ENCODE results near the gene MRPS16.

MRPS16 gene

DNA sequence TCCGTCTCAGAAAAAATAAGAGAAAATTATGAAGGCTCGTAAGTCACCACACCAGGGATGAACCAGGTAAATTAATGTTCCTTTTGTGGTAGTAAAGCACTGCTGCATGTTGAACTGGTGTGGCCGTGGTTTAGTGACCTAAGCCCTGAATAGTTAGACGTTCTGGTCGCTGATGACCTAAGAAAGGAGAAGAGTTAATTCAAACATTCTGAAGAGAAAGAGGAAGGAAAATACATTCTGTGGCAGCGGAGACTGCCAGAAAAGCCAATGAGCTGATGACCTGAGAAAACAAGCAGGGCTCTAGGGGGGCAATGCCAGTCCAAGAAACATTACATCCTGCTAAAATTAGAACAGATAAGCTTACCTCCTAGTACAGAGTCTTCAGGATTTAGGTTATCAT lies 22.9 kb downstream of the MRPS16 start:
- no CpG with 5 or more reads among the region's 6 CpGs for WGBS (ENCODE audit: extremely low coverage, insufficient coverage, insufficient read length)

GRCh38 chr10:73228247-73228646 lies 24.2 kb downstream of the MRPS16 start:
- Histone ChIP-seq H3K9me3 (ENCODE audit: insufficient read depth, low read depth, low read length) (no peaks in the 10 kb centered on the region), H3K79me2 (ENCODE audit: control insufficient read depth, insufficient read depth, low read length, poor library complexity) (no peaks in the 10 kb centered on the region), H3K27me3 (ENCODE audit: insufficient read depth, low read length) (no peaks in the 10 kb centered on the region), H3K23ac (ENCODE audit: low read length) (no peak overlapping the region), H3K4me3 (ENCODE audit: low read depth, low read length) (no peak overlapping the region), H2BK12ac (ENCODE audit: low read length) (no peak overlapping the region), H2BK5ac (ENCODE audit: low read depth, low read length, poor library complexity) (no peak overlapping the region), H3K4ac (ENCODE audit: low read depth, low read length) (no peak overlapping the region), H3K18ac (ENCODE audit: low read length) (no peak overlapping the region), H3K27ac (ENCODE audit: low read depth, low read length) (no peak overlapping the region), H3K79me1 (ENCODE audit: low read length) (no peaks in the 10 kb centered on the region), H3K4me2 (ENCODE audit: low read length) (no peak overlapping the region), H3K36me3 (ENCODE audit: control insufficient read depth in 1 of 2, insufficient read depth in 2 of 2, low read length in 2 of 2) (peaks cover 7 to 9% of the 10 kb centered on the region in 2 experiments), H3K14ac (ENCODE audit: low read length) (no peak overlapping the region), H3K4me1 (ENCODE audit: control insufficient read depth in 1 of 2, insufficient read depth in 2 of 2, low read length in 2 of 2) (no peaks in the 10 kb centered on the region), H2AFZ (ENCODE audit: insufficient read depth, low read length, poor library complexity) (no peak overlapping the region), H3K9ac (ENCODE audit: low read length) (no peak overlapping the region), H2BK120ac (ENCODE audit: insufficient read depth, low read length, poor library complexity) (no peak overlapping the region), H4K8ac (ENCODE audit: low read depth, low read length) (no peak overlapping the region), H2AK5ac (ENCODE audit: low read length) (no peak overlapping the region), H4K12ac (ENCODE audit: low read depth, low read length) (no peak overlapping the region), H4K91ac (ENCODE audit: low read depth, low read length) (no peak overlapping the region)
- DNase-seq: no peak
- WGBS (ENCODE audit: extremely low coverage, insufficient coverage, insufficient read length): no CpG with 5 or more reads among the region's 3 CpGs

More for the DNA sequence above, 22.9 kb downstream of the MRPS16 start:
- Histone ChIP-seq H3K23ac (ENCODE audit: low read length) (no peak overlapping the region), H3K27ac (ENCODE audit: low read depth, low read length) (no peak overlapping the region), H2AK5ac (ENCODE audit: low read length) (no peak overlapping the region), H3K18ac (ENCODE audit: low read length) (no peak overlapping the region), H3K27me3 (ENCODE audit: insufficient read depth, low read length) (no peaks in the 10 kb centered on the region), H3K4me2 (ENCODE audit: low read length) (no peak overlapping the region), H2AFZ (ENCODE audit: insufficient read depth, low read length, poor library complexity) (no peak overlapping the region), H4K91ac (ENCODE audit: low read depth, low read length) (no peak overlapping the region), H4K8ac (ENCODE audit: low read depth, low read length) (no peak overlapping the region), H2BK120ac (ENCODE audit: insufficient read depth, low read length, poor library complexity) (no peak overlapping the region), H2BK12ac (ENCODE audit: low read length) (no peak overlapping the region), H3K14ac (ENCODE audit: low read length) (no peak overlapping the region), H3K4me3 (ENCODE audit: low read depth, low read length) (no peak overlapping the region), H3K9ac (ENCODE audit: low read length) (no peak overlapping the region), H3K4me1 (ENCODE audit: control insufficient read depth in 1 of 2, insufficient read depth in 2 of 2, low read length in 2 of 2) (no peaks in the 10 kb centered on the region), H2BK5ac (ENCODE audit: low read depth, low read length, poor library complexity) (no peak overlapping the region), H3K9me3 (ENCODE audit: insufficient read depth, low read depth, low read length) (no peaks in the 10 kb centered on the region), H3K79me1 (ENCODE audit: low read length) (no peaks in the 10 kb centered on the region), H3K36me3 (ENCODE audit: control insufficient read depth in 1 of 2, insufficient read depth in 2 of 2, low read length in 2 of 2) (peaks cover 10 to 11% of the 10 kb centered on the region in 2 experiments), H4K12ac (ENCODE audit: low read depth, low read length) (no peak overlapping the region), H3K79me2 (ENCODE audit: control insufficient read depth, insufficient read depth, low read length, poor library complexity) (no peaks in the 10 kb centered on the region), H3K4ac (ENCODE audit: low read depth, low read length) (no peak overlapping the region)
- no peak for DNase-seq

DNA sequence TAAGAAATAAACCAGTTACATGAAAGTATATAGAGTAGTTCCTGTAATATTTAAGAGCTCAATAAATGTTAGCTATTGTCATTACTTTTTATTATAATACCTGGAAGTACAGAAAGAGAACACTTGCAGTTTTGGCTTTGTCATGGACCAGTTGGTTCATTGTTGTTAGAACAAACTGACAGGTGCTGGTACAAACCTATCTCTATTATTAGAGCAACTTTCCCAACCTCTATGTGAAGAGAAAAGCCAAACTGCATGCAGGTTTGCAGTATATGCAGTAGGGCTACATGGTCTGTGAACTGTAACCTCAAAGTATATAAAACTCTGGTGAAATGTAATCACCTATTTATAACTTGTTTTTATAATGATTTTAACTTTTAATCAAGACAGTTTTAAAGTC lies 25.8 kb downstream of the MRPS16 start:
- Histone ChIP-seq H2BK5ac (ENCODE audit: low read depth, low read length, poor library complexity) (no peak overlapping the region), H3K79me1 (ENCODE audit: low read length) (no peaks in the 10 kb centered on the region), H3K9ac (ENCODE audit: low read length) (no peak overlapping the region), H2AFZ (ENCODE audit: insufficient read depth, low read length, poor library complexity) (no peak overlapping the region), H4K12ac (ENCODE audit: low read depth, low read length) (no peak overlapping the region), H2BK12ac (ENCODE audit: low read length) (no peak overlapping the region), H4K8ac (ENCODE audit: low read depth, low read length) (no peak overlapping the region), H3K9me3 (ENCODE audit: insufficient read depth, low read depth, low read length) (no peaks in the 10 kb centered on the region), H3K27me3 (ENCODE audit: insufficient read depth, low read length) (no peaks in the 10 kb centered on the region), H3K23ac (ENCODE audit: low read length) (no peak overlapping the region), H2BK120ac (ENCODE audit: insufficient read depth, low read length, poor library complexity) (no peak overlapping the region), H3K14ac (ENCODE audit: low read length) (no peak overlapping the region), H3K27ac (ENCODE audit: low read depth, low read length) (no peak overlapping the region), H3K36me3 (ENCODE audit: control insufficient read depth in 1 of 2, insufficient read depth in 2 of 2, low read length in 2 of 2) (peaks cover 1 to 6% of the 10 kb centered on the region in 2 experiments), H3K79me2 (ENCODE audit: control insufficient read depth, insufficient read depth, low read length, poor library complexity) (no peaks in the 10 kb centered on the region), H4K91ac (ENCODE audit: low read depth, low read length) (no peak overlapping the region), H3K4me2 (ENCODE audit: low read length) (no peak overlapping the region), H3K4me3 (ENCODE audit: low read depth, low read length) (no peak overlapping the region), H2AK5ac (ENCODE audit: low read length) (no peak overlapping the region), H3K18ac (ENCODE audit: low read length) (no peak overlapping the region), H3K4ac (ENCODE audit: low read depth, low read length) (no peak overlapping the region), H3K4me1 (ENCODE audit: control insufficient read depth in 1 of 2, insufficient read depth in 2 of 2, low read length in 2 of 2) (no peaks in the 10 kb centered on the region)
- no peak for DNase-seq

DNA sequence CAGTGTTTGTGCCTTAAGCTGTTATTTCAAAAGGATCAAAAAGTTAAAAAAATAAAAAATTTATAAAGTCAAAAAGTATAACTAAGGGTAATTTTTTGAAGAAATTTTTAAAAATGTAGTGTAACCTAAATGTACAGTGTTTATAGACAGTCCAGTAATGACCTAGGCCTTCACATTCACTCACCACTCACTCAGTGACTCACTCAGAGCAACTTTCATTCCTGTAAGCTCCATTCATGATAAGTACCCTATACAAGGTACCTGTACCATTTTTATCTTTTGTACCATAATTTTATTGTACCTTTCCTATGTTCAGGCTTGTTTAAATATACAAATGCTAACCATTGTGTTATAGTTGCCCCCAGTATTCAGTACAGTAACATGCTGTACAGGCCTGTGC lies 26.9 kb downstream of the MRPS16 start:
- Histone ChIP-seq H2BK5ac (ENCODE audit: low read depth, low read length, poor library complexity) (no peak overlapping the region), H3K4ac (ENCODE audit: low read depth, low read length) (no peak overlapping the region), H3K9ac (ENCODE audit: low read length) (no peak overlapping the region), H3K79me1 (ENCODE audit: low read length) (no peaks in the 10 kb centered on the region), H4K91ac (ENCODE audit: low read depth, low read length) (no peak overlapping the region), H3K27ac (ENCODE audit: low read depth, low read length) (no peak overlapping the region), H3K27me3 (ENCODE audit: insufficient read depth, low read length) (no peaks in the 10 kb centered on the region), H3K14ac (ENCODE audit: low read length) (no peak overlapping the region), H3K79me2 (ENCODE audit: control insufficient read depth, insufficient read depth, low read length, poor library complexity) (no peaks in the 10 kb centered on the region), H2BK12ac (ENCODE audit: low read length) (no peak overlapping the region), H4K12ac (ENCODE audit: low read depth, low read length) (no peak overlapping the region), H2AK5ac (ENCODE audit: low read length) (no peak overlapping the region), H2BK120ac (ENCODE audit: insufficient read depth, low read length, poor library complexity) (no peak overlapping the region), H3K23ac (ENCODE audit: low read length) (no peak overlapping the region), H3K4me1 (ENCODE audit: control insufficient read depth in 1 of 2, insufficient read depth in 2 of 2, low read length in 2 of 2) (no peaks in the 10 kb centered on the region), H3K18ac (ENCODE audit: low read length) (no peak overlapping the region), H3K36me3 (ENCODE audit: control insufficient read depth in 1 of 2, insufficient read depth in 2 of 2, low read length in 2 of 2) (peaks cover 0 to 6% of the 10 kb centered on the region in 2 experiments), H3K4me2 (ENCODE audit: low read length) (no peak overlapping the region), H4K8ac (ENCODE audit: low read depth, low read length) (no peak overlapping the region), H3K4me3 (ENCODE audit: low read depth, low read length) (no peak overlapping the region), H2AFZ (ENCODE audit: insufficient read depth, low read length, poor library complexity) (no peak overlapping the region), H3K9me3 (ENCODE audit: insufficient read depth, low read depth, low read length) (no peaks in the 10 kb centered on the region)
- no peak for DNase-seq

All from trophoblast cell (in vitro differentiated cells and primary cell).